Measurements from ENCODE around the gene ANKRD42. TPM values are rescaled to one million over a fixed set of nuclear protein-coding genes. Genes with fewer than 3 reads are reported as not detected.

Gene ANKRD42
- total and polyA plus RNA-seq, 3 donors from 2014 or later: 49.8 to 79.7 (median 66.1) TPM

GRCh38 chr11:83157594-83158356, 35.7 kb upstream of the ANKRD42 start:
- no peaks in the 10 kb centered on the region for H3K27me3 ChIP-seq
- WGBS, 2 donors: 0 to 1% methylated on average over 18 of the region's 18 CpGs
- TF ChIP-seq POLR2A (IDR thresholded peaks at IDR 0.05): no peak
- TF ChIP-seq CTCF (IDR thresholded peaks at IDR 0.05): no peak
- H3K27ac ChIP-seq: peak overlapping the region; percentile 100
- no peaks in the 10 kb centered on the region for H3K36me3 ChIP-seq (ENCODE audit: low read depth, missing control alignments)
- peaks cover 17% of the 10 kb centered on the region for H3K4me1 ChIP-seq
- intact Hi-C loops (cut with DNase I; ENCODE audit: low total_unique reads): loop anchor here (5.0 kb wide), 1 partner anchor 85 kb away; the partner anchor contains the start of gene RAB30
- peak; percentile 75 for DNase-seq
- H3K9me3 ChIP-seq: no peaks in the 10 kb centered on the region
- H3K4me3 ChIP-seq: peak overlapping the region; percentile 100

GRCh38 chr11:83158357-83158786, 35.1 kb upstream of the ANKRD42 start:
- peak overlapping the region; percentile 100 for H3K27ac ChIP-seq
- intact Hi-C loops (cut with DNase I; ENCODE audit: low total_unique reads): loop anchor here (5.0 kb wide), 1 partner anchor 86 kb away; the partner anchor contains the start of gene RAB30
- 0 to 1% methylated on average over 5 of the region's 5 CpGs for WGBS, 2 donors

GRCh38 chr11:83158965-83159901, 34.3 kb upstream of the ANKRD42 start:
- Histone ChIP-seq H3K4me3 (peak overlapping the region; percentile 100), H3K4me1 (peaks cover 18% of the 10 kb centered on the region), H3K27me3 (no peaks in the 10 kb centered on the region), H3K27ac (peak overlapping the region; percentile 100), H3K36me3 (ENCODE audit: low read depth, missing control alignments) (no peaks in the 10 kb centered on the region), H3K9me3 (no peaks in the 10 kb centered on the region)
- no peak for DNase-seq
- TF ChIP-seq CTCF (IDR thresholded peaks at IDR 0.05): no peak
- WGBS, 2 donors: 6 to 9% methylated on average over 15 of the region's 15 CpGs
- intact Hi-C loops (cut with DNase I; ENCODE audit: low total_unique reads): loop anchor here (5.0 kb wide), 1 partner anchor 87 kb away; the partner anchor contains the start of gene RAB30

More at GRCh38 chr11:83158357-83158786, 35.1 kb upstream of the ANKRD42 start:
- H3K36me3 ChIP-seq (ENCODE audit: low read depth, missing control alignments): no peaks in the 10 kb centered on the region
- H3K27me3 ChIP-seq: no peaks in the 10 kb centered on the region
- no peak for DNase-seq
- no peak for TF ChIP-seq POLR2A (IDR thresholded peaks at IDR 0.05)
- H3K4me1 ChIP-seq: peaks cover 18% of the 10 kb centered on the region
- H3K4me3 ChIP-seq: peak overlapping the region; percentile 100
- H3K9me3 ChIP-seq: no peaks in the 10 kb centered on the region

- DNase-seq: no peak
- H3K4me1 ChIP-seq: peaks cover 18% of the 10 kb centered on the region
- peak overlapping the region; percentile 100 for H3K27ac ChIP-seq
- intact Hi-C loops (cut with DNase I; ENCODE audit: low total_unique reads): loop anchor here (5.0 kb wide), 1 partner anchor 88 kb away; the partner anchor contains the start of gene RAB30
- no peak for TF ChIP-seq POLR2A (IDR thresholded peaks at IDR 0.05)
- TF ChIP-seq CTCF (IDR thresholded peaks at IDR 0.05): no peak
- H3K4me3 ChIP-seq: peak overlapping the region; percentile 100
- 15 to 20% methylated on average over 6 of the region's 6 CpGs for WGBS, 2 donors
- no peaks in the 10 kb centered on the region for H3K27me3 ChIP-seq
- no peaks in the 10 kb centered on the region for H3K9me3 ChIP-seq
- H3K36me3 ChIP-seq (ENCODE audit: low read depth, missing control alignments): no peaks in the 10 kb centered on the region
Observed at GRCh38 chr11:83159902-83160865, 33.3 kb upstream of the ANKRD42 start.

Data from testis (tissue), 3 donors.